T47D (cell line): ENCODE data around the gene CLPTM1.
A peak's percentile ranks its signal among the peaks of the same experiment; 100 is the strongest.
"Not testable (repeated sequence)": the region's sequence is repeated elsewhere in the genome, so short reads cannot be mapped to it uniquely, and the experiment has no call there.

Source experiments
- DNase-seq, 2 experiments: peaks; one replicate each; pipeline versions ENCODE4 v3.0.0 to v3.0.0-alpha.2; 2011 to 2012; ENCODE audit warnings: low read depth in 1 of 2, low spot score in 1 of 2
- JUND ChIP-seq: IDR thresholded peaks from 2 replicates; pipeline ENCODE4 v1.6.1; 2012; ENCODE audit warnings: low read depth
- in situ Hi-C: cut with HindIII; loops from 2 replicates; pipeline ENCODE4 v1.10.0; 2016; ENCODE audit warnings: low sequenced_read_pairs, low pct_unique_long_range_greater_than_20kb

The CLPTM1 gene

GRCh38 chr19:44949550-44949949, 5.6 kb upstream of the CLPTM1 start:
- TF ChIP-seq JUND: no peak
- no peak for DNase-seq
- in situ Hi-C loops: no loop called here

DNA sequence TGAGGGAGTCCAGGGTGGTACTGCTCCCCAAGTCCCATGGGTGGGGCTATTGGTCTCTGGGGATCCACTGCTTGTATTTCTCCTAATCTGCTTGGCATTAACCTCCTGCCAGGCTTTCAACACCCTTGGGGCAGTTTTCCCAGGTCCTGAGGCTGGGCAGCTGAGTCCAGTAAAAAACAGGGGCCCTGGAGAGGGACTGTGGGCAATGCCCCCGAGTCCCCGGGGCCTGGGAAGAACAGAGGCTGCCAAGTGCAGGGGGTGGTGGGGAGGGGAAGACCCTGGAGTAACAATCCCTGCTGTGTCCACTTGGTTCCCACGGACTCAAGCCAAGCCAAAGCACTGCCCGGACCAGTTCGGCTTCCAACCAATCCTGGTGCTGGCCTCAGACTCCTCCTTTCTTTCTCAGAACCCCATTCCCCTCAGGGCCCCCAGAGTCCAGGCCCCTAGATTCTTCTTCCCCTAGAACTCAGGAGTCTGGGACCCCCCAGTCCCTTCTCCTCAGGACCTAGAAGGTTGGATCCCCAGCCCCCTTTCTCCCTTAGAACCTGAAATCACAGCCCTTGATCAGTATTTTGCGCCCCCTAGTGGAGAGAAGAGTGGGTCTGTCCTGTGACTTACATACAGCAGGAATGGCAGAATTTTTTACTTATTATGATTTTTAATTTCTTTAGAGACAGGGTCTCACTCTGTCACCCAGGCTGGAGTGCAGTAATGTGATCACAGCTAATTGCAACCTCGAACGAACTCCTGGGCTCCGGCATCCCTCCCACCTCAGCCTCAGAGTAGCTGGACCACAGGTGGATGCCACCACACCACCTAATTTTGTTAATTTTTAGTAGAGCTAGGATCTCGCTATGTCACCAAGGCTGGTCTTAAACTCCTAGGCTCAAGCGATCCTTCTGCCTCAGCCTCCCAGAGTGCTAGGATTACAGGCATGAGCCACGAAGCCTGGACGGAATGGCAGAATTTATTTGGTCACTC, 3.7 kb upstream of the CLPTM1 start:
- no peak for TF ChIP-seq JUND
- DNase-seq: peak; percentile 54 to 78
- in situ Hi-C loops: no loop called here

DNA sequence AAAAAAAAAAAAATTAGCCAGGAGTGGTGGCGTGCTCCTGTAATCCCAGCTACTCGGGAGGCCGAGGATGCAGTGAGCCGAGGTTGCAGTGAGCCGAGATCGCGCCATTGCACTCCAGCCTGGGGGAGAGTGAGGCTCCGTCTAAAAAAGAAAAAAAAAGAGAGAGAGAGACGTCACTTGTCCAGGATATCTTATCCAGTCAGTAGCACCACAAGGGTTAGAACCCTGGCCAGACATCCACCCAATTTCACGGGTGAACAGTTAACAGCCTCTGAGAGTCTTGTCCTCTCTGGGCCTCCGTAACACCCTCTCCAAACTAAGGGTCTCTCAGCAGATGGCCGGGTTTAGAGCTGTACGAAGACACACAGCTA, 917 bp upstream of the CLPTM1 start:
- in situ Hi-C loops: no loop called here
- TF ChIP-seq JUND: no peak
- DNase-seq: no peak

DNA sequence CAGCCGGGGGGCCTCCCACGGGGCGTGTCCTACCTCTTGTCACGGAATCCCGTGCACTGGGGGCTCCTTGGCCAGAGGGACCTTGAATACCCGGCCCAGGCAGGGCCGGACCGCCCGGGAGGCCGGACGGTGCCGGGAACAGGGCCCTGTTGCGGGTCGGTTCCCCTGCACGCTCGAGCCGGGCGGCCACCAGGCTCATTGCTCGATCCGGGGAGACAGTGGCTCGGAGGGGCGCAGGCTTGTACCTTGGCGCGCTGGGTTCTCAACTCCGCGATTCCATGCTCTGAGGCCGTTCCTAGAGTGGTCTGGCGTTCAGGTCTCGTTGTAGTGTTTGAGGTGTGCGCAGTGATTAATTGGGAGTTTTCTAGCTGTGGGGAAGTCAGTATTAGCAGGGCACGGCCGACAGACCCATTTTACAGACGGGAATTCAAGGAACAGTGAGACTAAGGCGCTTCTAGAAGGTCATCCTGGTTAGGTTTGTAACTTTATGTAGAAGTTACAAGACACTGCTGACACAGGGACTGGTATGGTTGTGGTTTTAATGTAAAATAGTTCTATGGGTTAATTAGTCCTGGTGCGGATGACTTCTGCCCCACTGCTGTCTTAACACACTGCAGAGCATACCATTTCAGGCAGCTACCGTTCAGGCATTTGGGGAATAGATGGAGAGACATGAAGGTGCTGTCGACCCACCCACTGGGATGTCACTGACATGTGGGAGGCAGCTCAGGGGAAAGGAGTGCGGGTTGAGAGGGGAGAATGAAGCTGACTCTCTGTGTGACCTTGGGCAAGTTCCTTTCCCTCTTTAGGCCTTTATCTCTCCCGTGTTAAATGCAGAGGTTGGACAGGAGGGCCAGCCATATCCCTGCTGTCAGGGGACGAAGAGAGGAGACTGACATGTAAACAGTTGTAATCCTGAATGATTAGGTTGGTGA, 592 bp downstream of the CLPTM1 start:
- no peak for TF ChIP-seq JUND
- no peak for DNase-seq
- in situ Hi-C loops: no loop called here

DNA sequence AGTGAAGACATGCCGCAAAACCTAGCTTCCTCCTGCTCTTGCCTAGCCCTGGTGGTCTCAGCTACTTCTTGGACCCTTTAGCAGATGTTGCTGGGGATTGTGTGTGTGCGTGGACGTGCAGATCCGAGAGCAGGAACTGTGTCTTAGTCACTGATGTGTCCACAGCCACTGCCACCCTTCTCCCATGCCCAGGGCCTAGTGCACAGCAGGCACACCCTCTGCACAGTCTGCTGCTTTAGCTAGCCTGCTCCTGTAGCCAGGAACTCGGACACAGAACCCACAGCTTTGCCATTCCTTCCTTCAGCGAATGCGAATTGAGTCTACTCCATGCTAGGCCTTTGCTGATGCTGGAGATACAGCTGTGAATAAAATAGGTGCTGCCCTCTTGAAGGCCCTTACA, 2.3 kb downstream of the CLPTM1 start:
- in situ Hi-C loops: no loop called here
- DNase-seq: no peak
- no peak for TF ChIP-seq JUND

GRCh38 chr19:44958090-44958489, 2.9 kb downstream of the CLPTM1 start:
- no peak for TF ChIP-seq JUND
- in situ Hi-C loops: no loop called here
- DNase-seq: no peak

- no peak for TF ChIP-seq JUND
- in situ Hi-C loops: no loop called here
- no peak for DNase-seq
These were observed 4.5 kb downstream of the CLPTM1 start for GRCh38 chr19:44959691-44960090.

DNA sequence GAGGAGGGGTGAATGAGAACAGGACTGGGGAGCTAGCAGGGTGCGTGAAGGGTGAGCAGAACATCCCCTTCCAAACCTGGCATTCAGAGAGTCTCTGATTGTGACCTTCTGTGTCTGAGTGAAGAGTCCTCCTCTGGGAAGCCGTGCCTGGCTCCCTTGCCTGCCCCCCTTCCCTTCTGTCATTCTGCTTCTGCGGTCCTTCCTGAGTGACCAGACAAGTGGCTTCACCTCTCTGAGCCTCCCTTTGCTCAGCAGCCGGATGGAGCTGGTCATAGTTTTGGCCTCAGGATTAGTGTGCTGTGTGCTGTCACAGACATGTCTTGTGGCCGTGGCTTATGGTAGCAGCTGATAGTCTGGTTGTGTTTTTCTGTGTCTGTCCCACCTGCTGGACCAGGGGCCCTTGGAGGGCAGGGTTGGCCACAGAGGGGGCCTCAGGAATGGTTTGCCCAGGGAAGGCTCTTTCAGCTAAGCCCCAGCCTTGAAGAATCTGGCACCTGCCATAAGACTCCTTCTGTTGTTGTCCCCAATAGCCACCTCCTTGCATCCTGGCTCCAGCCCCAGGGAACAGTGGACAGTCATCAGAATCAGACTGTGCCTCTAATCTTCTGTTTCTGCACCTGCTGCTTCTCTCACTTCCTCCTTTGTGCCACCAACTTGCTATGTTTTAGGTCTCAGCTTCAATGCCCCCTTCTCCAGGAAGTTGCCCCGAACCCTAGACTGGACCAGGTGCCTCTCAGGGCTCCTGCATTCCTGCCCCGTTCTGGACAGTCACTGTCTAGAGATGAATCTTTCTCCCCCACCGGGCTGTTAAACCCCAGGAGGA, 5.9 kb downstream of the CLPTM1 start:
- in situ Hi-C loops: no loop called here

GRCh38 chr19:44961821-44962220, 6.6 kb downstream of the CLPTM1 start:
- no peak for DNase-seq
- no peak for TF ChIP-seq JUND
- in situ Hi-C loops: no loop called here

More for the DNA sequence above, 5.9 kb downstream of the CLPTM1 start:
- no peak for DNase-seq
- TF ChIP-seq JUND: no peak

- no peak for TF ChIP-seq JUND
- no peak for DNase-seq
- in situ Hi-C loops: no loop called here
These were observed 12.9 kb downstream of the CLPTM1 start for GRCh38 chr19:44968118-44968517.

- in situ Hi-C loops: no loop called here
- DNase-seq: no peak
- TF ChIP-seq JUND: no peak
These were observed 13.5 kb downstream of the CLPTM1 start for GRCh38 chr19:44968670-44969069.

DNA sequence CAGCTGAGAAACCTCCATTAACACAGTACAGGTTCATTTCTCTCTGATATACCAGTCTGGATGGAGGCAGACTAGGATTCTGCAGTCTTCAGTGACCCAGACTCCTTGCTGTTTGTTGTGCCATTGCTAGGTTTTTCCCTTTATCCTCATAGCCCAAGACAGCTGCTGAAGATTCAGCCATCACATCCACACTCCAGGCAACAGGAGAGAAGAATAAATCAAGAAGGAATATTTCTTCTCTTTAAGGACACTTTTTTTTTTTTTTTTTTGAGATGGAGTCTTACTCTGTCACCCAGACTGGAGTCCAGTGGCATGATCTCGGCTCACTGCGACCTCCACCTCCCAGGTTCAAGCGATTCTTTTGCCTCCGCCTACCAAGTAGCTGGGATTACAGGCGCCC, 14.3 kb downstream of the CLPTM1 start:
- DNase-seq: no peak
- in situ Hi-C loops: no loop called here
- TF ChIP-seq JUND: no peak

- in situ Hi-C loops, DNase-seq: not testable (repeated sequence)
These were observed 16.3 kb downstream of the CLPTM1 start for GRCh38 chr19:44971451-44971850.
